SK-N-SH treated with all-trans-retinoic acid at 6 μM for 48 hours (cell line): ENCODE measurements around the gene R3HDML.

Source experiments
- ATAC-seq: fragments of 200-7000 bp; cut with Tn5 transposase; 3 replicates; pipeline ENCODE4 v1.9.1; 2020; ENCODE audit warnings: mild to moderate bottlenecking, moderate library complexity
- ARNTL ChIP-seq: fragments of 450-650 bp; formaldehyde crosslinking; IDR thresholded peaks from 2 replicates; pipeline ENCODE4 v1.5.0; 2020; ENCODE audit warnings: low read depth, mild to moderate bottlenecking, moderate library complexity, borderline replicate concordance
- BACH2 ChIP-seq: fragments of 250-450 bp; sonication (Bioruptor Pico); IDR thresholded peaks from 2 replicates; pipeline ENCODE4 v1.9.0; 2021; ENCODE audit warnings: mild to moderate bottlenecking, borderline replicate concordance
- CSDC2 ChIP-seq: fragments of 250-450 bp; sonication (Bioruptor Pico); IDR thresholded peaks from 2 replicates; pipeline ENCODE4 v1.5.0; 2020; ENCODE audit warnings: mild to moderate bottlenecking, moderate library complexity
- ESRRG ChIP-seq: fragments of 250-450 bp; sonication (Bioruptor Pico); IDR thresholded peaks from 2 replicates; pipeline ENCODE4 v1.6.1; 2021; ENCODE audit warnings: mild to moderate bottlenecking
- ISL1 ChIP-seq: fragments of 250-450 bp; sonication (Bioruptor Pico); IDR thresholded peaks from 2 replicates; pipeline ENCODE4 v2.1.2; 2022; ENCODE audit warnings: mild to moderate bottlenecking, moderate library complexity
- OSR1 ChIP-seq: fragments of 250-450 bp; sonication (Bioruptor Pico); IDR thresholded peaks from 2 replicates; pipeline ENCODE4 v1.8.0; 2022; ENCODE audit warnings: moderate library complexity, mild to moderate bottlenecking, inconsistent platforms
- PPARA ChIP-seq: fragments of 250-450 bp; sonication (Bioruptor Pico); IDR thresholded peaks from 2 replicates; pipeline ENCODE4 v1.5.0; 2020; ENCODE audit warnings: mild to moderate bottlenecking, borderline replicate concordance
- RARB ChIP-seq: fragments of 250-450 bp; sonication (Bioruptor Pico); IDR thresholded peaks from 2 replicates; pipeline ENCODE4 v1.8.0; 2021; ENCODE audit warnings: mild to moderate bottlenecking, moderate library complexity
- SNAI2 ChIP-seq: fragments of 250-450 bp; sonication (Bioruptor Pico); IDR thresholded peaks from 2 replicates; pipeline ENCODE4 v1.5.0; 2020; ENCODE audit warnings: mild to moderate bottlenecking, moderate library complexity
- TCF4 ChIP-seq: fragments of 250-450 bp; sonication (Bioruptor Pico); IDR thresholded peaks from 2 replicates; pipeline ENCODE4 v1.8.0; 2021; ENCODE audit warnings: mild to moderate bottlenecking, moderate library complexity, borderline replicate concordance
- TOX ChIP-seq: fragments of 250-450 bp; sonication (Bioruptor Pico); IDR thresholded peaks from 2 replicates; pipeline ENCODE4 v1.8.0; 2021; ENCODE audit warnings: mild to moderate bottlenecking, moderate library complexity, borderline replicate concordance
- ZC3H10 ChIP-seq: fragments of 250-450 bp; sonication (Bioruptor Pico); IDR thresholded peaks from 2 replicates; pipeline ENCODE4 v1.5.1; 2021; ENCODE audit warnings: mild to moderate bottlenecking, moderate library complexity
- ZFP3 ChIP-seq: fragments of 250-450 bp; sonication (Bioruptor Pico); IDR thresholded peaks from 2 replicates; pipeline ENCODE4 v1.5.0; 2020; ENCODE audit warnings: mild to moderate bottlenecking, moderate library complexity
- ZFP30 ChIP-seq: fragments of 450-650 bp; formaldehyde crosslinking; IDR thresholded peaks from 2 replicates; pipeline ENCODE4 v1.5.0; 2022; ENCODE audit warnings: mild to moderate bottlenecking, moderate library complexity
- ZNF565 ChIP-seq: fragments of 450-650 bp; formaldehyde crosslinking; conservative IDR thresholded peaks from 2 replicates; pipeline ENCODE4 v1.5.0; 2020; ENCODE audit warnings: low read depth, mild to moderate bottlenecking, moderate library complexity
- TF ChIP-seq, protein P1 (sequence below): fragments of 250-450 bp; sonication (Bioruptor Pico); IDR thresholded peaks from 2 replicates; pipeline ENCODE4 v1.8.0; 2020; ENCODE audit warnings: mild to moderate bottlenecking, moderate library complexity, borderline replicate concordance
- TF ChIP-seq, protein P2 (sequence below): fragments of 250-450 bp; sonication (Bioruptor Pico); IDR thresholded peaks from 2 replicates; pipeline ENCODE4 v1.8.0; 2021; ENCODE audit warnings: low read depth, mild to moderate bottlenecking, moderate library complexity, borderline replicate concordance
- TF ChIP-seq, protein P3 (sequence below): fragments of 250-450 bp; sonication (Bioruptor Pico); IDR thresholded peaks from 2 replicates; pipeline ENCODE4 v1.5.1; 2020; ENCODE audit warnings: low read depth, mild to moderate bottlenecking, moderate library complexity
- TF ChIP-seq, protein P4 (sequence below): fragments of 250-450 bp; sonication (Bioruptor Pico); IDR thresholded peaks from 2 replicates; pipeline ENCODE4 v1.5.0; 2020; ENCODE audit warnings: mild to moderate bottlenecking, moderate library complexity

The R3HDML gene

DNA sequence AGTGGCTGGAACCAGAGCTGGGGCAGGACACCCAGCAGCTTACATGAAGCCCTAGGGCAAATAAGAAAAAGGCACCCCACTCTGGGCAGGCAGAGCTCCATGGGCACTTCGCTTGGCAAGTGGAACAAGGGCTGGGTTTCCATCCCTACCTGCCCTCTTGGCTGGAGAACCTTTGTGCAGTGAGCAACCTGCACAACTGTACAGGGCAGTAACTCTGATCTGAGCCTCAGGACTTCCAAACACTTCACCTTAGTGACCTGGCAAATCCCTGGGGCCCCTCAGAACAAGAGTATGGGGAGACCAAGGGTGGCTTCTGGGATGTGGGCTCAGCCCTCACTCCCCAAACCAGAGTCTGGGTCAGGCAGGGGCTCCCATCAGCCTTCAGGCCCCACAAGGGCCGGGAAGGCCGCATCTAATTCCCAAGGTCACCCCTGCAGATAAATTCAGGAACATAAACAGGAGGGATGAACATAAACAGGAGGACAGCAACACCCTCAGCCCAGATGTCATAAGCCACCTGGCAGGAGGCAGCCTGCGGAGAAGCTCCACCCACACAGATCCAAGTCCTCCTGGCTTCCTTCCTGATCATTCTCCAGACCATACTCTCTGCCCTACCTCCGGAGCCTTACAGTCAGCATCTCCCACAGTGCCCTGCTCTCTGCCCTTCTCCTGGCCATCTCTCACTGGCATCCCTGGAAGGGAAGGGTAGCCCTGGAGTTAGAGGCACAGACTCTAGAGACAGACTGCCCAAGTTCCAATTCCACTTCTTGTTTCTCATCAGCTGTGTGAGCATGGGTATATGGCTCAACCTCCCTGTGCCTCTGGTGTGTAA lies 56.1 kb downstream of the R3HDML start:
- TF ChIP-seq, protein P1, sequence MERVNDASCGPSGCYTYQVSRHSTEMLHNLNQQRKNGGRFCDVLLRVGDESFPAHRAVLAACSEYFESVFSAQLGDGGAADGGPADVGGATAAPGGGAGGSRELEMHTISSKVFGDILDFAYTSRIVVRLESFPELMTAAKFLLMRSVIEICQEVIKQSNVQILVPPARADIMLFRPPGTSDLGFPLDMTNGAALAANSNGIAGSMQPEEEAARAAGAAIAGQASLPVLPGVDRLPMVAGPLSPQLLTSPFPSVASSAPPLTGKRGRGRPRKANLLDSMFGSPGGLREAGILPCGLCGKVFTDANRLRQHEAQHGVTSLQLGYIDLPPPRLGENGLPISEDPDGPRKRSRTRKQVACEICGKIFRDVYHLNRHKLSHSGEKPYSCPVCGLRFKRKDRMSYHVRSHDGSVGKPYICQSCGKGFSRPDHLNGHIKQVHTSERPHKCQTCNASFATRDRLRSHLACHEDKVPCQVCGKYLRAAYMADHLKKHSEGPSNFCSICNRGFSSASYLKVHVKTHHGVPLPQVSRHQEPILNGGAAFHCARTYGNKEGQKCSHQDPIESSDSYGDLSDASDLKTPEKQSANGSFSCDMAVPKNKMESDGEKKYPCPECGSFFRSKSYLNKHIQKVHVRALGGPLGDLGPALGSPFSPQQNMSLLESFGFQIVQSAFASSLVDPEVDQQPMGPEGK: no peak
- no peak for TF ChIP-seq TCF4 (CRISPR knock-in tag)
- TF ChIP-seq CSDC2: no peak
- TF ChIP-seq RARB: no peak
- TF ChIP-seq ZFP3 (CRISPR knock-in tag): no peak
- no peak for TF ChIP-seq ARNTL
- TF ChIP-seq, protein P2, sequence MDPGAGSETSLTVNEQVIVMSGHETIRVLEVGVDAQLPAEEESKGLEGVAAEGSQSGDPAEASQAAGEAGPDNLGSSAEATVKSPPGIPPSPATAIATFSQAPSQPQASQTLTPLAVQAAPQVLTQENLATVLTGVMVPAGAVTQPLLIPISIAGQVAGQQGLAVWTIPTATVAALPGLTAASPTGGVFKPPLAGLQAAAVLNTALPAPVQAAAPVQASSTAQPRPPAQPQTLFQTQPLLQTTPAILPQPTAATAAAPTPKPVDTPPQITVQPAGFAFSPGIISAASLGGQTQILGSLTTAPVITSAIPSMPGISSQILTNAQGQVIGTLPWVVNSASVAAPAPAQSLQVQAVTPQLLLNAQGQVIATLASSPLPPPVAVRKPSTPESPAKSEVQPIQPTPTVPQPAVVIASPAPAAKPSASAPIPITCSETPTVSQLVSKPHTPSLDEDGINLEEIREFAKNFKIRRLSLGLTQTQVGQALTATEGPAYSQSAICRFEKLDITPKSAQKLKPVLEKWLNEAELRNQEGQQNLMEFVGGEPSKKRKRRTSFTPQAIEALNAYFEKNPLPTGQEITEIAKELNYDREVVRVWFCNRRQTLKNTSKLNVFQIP (CRISPR knock-in tag): no peak
- no peak for TF ChIP-seq ZNF565 (CRISPR knock-in tag)
- no peak for TF ChIP-seq ZFP30
- TF ChIP-seq TOX (CRISPR knock-in tag): no peak
- TF ChIP-seq ZC3H10 (CRISPR knock-in tag): no peak
- ATAC-seq: no peak

DNA sequence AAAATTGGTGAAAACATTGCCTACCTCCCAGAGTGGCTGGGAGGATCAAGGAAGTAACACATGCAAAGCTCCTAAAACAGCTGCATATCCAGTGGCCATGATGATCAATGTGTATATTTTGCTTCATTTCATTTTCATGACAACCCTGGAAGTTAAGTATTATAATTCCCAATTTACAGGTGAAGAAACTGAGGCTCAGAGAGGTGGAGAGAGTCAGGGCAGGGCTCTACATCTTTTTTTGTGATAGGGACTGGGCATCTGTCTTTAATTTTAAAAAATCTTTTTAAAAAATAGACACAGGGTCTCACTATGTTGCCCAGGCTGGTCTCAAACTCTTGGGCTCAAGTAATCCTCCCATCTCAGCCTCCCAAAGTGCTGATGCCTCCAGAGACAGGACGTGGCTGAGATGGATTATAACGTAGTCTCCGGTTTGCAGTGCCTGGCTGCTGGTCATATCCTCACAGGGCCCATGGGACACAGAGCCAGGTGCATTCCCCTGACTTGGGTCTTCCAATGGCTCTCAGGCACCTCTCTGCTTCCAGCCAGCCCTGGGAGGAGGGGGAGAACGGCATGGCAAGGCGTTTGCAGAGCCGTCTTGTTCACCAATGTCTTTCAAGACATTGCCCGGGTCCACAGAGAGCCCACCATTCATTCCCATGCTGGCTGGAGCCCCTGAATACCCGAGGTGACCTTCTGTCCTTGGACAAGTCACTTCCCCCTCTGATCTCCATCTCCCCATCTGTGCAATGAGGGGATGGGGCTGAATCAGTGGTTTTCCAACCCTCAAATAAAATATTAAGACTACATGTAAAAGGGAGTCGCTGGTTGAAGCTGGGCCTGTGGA lies 57.0 kb downstream of the R3HDML start:
- TF ChIP-seq RARB (no peak), SNAI2 (CRISPR knock-in tag) (no peak), ZFP30 (no peak), ZFP3 (CRISPR knock-in tag) (no peak), PPARA (CRISPR knock-in tag) (no peak), ESRRG (CRISPR knock-in tag) (no peak), BACH2 (CRISPR knock-in tag) (no peak)
- TF ChIP-seq, protein P1: no peak
- TF ChIP-seq, protein P2 (CRISPR knock-in tag): no peak
- TF ChIP-seq, protein P3, sequence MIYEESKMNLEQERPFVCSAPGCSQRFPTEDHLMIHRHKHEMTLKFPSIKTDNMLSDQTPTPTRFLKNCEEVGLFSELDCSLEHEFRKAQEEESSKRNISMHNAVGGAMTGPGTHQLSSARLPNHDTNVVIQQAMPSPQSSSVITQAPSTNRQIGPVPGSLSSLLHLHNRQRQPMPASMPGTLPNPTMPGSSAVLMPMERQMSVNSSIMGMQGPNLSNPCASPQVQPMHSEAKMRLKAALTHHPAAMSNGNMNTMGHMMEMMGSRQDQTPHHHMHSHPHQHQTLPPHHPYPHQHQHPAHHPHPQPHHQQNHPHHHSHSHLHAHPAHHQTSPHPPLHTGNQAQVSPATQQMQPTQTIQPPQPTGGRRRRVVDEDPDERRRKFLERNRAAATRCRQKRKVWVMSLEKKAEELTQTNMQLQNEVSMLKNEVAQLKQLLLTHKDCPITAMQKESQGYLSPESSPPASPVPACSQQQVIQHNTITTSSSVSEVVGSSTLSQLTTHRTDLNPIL (CRISPR knock-in tag): no peak
- ATAC-seq: no peak

DNA sequence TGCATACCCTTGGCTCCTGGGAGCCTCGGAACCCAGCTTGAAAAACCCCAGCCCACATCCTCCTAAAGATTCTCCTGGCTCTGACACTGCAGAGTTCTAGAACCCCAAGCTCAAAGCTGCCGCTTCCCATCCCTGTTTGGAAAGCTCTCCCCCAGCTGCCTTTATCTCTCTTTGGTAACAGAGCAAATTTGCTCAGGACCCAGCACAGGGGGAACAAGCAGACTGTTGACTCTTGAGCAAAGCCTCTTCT lies 57.5 kb downstream of the R3HDML start:
- ATAC-seq: no peak
- TF ChIP-seq BACH2 (CRISPR knock-in tag) (no peak), ARNTL (no peak), ZNF565 (CRISPR knock-in tag) (no peak), CSDC2 (no peak), OSR1 (no peak), ESRRG (CRISPR knock-in tag) (no peak), ISL1 (no peak), TOX (CRISPR knock-in tag) (no peak), RARB (no peak), PPARA (CRISPR knock-in tag) (no peak), SNAI2 (CRISPR knock-in tag) (no peak), ZC3H10 (CRISPR knock-in tag) (no peak), TCF4 (CRISPR knock-in tag) (no peak)
- TF ChIP-seq, protein P3 (CRISPR knock-in tag): no peak
- TF ChIP-seq, protein P4, sequence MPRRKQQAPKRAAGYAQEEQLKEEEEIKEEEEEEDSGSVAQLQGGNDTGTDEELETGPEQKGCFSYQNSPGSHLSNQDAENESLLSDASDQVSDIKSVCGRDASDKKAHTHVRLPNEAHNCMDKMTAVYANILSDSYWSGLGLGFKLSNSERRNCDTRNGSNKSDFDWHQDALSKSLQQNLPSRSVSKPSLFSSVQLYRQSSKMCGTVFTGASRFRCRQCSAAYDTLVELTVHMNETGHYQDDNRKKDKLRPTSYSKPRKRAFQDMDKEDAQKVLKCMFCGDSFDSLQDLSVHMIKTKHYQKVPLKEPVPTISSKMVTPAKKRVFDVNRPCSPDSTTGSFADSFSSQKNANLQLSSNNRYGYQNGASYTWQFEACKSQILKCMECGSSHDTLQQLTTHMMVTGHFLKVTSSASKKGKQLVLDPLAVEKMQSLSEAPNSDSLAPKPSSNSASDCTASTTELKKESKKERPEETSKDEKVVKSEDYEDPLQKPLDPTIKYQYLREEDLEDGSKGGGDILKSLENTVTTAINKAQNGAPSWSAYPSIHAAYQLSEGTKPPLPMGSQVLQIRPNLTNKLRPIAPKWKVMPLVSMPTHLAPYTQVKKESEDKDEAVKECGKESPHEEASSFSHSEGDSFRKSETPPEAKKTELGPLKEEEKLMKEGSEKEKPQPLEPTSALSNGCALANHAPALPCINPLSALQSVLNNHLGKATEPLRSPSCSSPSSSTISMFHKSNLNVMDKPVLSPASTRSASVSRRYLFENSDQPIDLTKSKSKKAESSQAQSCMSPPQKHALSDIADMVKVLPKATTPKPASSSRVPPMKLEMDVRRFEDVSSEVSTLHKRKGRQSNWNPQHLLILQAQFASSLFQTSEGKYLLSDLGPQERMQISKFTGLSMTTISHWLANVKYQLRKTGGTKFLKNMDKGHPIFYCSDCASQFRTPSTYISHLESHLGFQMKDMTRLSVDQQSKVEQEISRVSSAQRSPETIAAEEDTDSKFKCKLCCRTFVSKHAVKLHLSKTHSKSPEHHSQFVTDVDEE (CRISPR knock-in tag): no peak
